Measurements from ENCODE around the gene C1QTNF9B.
"Not testable (repeated sequence)": the region's sequence is repeated elsewhere in the genome, so short reads cannot be mapped to it uniquely, and the experiment has no call there.

The C1QTNF9B gene

DNA sequence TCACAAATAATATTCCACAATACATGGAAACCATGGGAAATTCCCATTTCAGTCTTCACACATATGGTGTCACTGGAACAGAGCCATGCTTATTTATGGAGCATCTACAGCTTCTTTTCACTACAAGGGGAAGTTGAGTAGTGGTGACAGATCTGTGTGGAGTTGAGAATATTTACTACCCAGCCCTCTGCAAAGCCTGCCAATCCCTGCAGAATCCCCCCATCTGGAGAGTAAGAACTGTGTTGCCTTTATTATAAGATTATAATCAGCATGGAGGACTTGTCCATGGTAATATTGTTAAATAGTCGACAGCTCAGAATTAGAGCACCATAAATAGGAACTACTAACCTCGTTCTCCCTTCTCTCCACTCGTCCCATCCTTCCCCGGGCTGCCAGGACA is 3.5 kb downstream of the C1QTNF9B start:
- not testable (repeated sequence) for DNase-seq

DNA sequence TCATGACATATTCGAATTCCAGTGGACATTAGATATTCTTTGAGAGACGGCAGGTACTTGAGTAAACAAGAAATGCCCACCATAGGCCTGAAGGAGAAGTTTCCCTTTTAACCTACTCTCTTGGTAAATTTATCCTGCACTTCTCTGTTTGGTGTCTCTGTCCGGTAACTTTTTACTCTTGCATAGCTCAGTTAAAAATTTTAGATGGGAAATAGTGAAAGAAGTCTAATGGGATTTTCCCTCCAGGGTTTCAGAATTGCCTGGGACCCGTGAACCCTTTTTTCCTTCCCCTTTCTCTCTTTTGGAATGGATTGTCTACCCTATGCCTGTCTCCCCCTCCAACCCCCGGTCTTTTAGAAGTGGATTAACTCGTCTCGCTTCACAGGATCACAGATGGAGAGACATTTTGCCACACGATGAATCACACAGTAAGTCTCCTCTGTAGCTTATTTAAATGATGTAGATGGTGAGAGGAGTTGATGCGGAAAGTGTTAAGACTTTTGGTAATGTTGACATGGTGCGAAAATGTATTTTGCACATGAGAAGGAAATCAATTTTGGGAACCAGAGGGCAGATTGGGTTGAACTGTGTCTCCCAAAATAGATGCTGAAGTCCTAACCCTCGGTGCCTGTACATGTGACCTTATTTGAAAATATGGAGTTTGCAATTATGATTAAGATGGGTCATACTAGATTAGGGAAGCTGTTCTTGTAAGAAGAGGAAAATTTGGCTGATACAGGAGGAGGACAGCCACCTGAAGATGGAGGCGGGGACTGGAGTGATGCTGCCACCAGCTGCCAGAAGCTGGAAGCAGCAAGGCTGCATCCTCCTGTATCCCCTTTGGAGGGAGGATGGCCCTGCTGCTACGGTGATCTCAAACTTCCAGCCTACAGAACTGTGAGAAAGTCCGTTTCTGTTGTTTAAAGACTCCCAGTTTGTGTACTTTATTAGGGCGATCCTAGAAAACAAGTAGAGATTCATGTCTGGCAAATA is 7.4 kb downstream of the C1QTNF9B start:
- peak; percentile 88 to 92 for DNase-seq

DNA sequence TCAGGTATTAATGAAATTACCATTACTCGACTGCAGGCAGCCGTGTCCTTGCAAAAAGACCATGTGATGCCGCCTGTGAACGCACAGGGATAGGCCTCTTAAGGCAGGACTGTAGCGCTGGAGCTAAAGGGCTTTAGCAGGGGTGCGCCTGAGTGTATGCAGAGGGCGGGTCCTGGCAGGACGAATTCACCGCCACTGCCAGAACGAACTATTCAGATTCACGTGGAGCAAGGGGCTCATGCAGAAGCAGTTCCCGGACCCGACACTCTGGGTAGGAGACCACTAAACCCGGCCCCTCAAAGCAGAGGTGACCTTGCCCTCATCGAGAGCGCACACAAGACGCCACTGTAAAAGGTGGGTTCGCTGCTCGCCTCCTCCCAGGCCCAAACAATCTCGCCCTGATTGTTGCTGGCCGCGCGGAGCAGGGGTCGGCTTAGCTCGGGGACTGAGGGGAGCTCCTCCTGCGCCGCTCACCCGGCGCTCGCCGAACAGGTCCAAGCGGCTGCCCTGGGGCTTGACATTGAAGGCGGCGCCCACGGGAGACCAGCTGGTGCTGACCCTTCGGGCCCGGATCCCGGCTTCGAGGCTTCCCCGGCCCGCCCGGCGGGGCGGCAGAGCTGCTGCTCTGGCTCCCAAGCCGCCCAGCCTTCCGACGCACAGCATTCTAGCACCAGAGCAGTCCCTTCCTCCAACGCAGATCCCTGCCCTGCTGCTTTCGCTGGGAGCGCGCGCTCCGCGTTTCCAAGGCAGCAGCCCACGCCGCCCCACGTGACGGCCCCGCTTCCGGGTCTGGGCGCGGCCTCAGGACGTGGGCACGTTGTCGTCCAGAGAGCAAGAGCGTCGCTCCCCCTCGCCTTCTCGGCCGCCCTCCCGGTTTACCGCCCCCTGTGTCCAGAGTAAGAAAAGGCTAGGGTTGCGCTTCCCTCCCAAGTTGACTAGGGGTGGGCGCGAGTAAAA is 8.4 kb downstream of the C1QTNF9B start, which contains the start of gene MIPEP:
Gene MIPEP (minus strand): TSS at position 743 of the 957 bp plus-strand sequence. CDS start 80 bp downstream, at position 663.
- peak; percentile 99 for DNase-seq

DNA sequence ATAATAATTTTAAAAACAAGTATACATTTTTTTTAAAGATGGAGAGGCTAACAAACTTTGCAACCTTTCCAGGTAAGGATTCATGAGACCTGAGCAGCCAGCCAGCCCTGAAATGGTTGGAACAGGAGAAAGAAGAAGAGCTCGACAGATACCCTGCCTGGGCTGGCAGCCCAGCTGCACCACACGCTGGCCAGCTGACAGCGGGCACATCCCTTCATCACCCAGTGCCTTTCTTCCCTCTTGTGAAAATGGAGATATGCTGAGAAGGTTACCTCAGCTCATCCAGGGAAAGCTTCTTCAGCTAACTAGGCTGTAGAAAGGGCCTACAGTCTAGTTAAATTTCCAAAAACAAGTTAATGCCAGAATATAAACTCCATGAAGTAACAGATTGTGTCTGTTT is 12.9 kb downstream of the C1QTNF9B start:
- DNase-seq = not testable (repeated sequence)

DNA sequence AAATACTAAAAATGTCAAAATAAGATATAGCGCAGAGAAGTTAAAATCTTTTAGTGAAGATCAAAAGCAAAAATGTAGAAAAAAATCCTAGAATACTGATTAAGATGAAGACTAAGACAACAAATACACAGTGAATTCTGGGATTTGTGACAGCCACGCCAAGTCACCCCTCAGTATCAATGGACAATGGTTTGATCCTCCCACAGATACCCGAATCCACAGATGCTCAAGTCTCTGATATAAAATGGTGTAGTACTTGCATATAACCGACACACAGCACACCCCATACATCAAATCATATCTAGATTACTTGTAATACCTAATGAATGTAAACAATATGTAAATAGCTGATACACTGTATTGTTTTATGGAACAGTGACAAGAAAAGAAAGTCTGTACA is 14.0 kb downstream of the C1QTNF9B start:
- no peak for DNase-seq

DNA sequence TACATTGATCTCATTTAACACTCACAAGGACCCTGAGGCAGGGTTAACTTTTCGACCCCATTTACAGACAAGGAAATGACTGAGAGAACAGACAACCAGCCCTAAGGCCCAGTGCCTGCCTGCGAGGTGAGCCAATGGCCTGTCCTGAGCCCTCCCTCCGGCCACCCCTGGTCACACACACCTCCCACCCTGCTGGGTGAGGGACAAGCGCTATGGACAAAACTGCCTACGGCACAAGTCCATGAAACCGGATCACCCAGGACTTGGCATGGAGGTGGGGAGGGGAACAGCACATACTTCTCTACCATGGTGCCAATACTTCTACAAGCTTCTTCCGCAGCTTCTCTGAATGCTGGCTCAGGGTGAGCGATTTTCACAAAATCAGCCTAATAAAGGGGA is 15.9 kb downstream of the C1QTNF9B start:
- not testable (repeated sequence) for DNase-seq

DNA sequence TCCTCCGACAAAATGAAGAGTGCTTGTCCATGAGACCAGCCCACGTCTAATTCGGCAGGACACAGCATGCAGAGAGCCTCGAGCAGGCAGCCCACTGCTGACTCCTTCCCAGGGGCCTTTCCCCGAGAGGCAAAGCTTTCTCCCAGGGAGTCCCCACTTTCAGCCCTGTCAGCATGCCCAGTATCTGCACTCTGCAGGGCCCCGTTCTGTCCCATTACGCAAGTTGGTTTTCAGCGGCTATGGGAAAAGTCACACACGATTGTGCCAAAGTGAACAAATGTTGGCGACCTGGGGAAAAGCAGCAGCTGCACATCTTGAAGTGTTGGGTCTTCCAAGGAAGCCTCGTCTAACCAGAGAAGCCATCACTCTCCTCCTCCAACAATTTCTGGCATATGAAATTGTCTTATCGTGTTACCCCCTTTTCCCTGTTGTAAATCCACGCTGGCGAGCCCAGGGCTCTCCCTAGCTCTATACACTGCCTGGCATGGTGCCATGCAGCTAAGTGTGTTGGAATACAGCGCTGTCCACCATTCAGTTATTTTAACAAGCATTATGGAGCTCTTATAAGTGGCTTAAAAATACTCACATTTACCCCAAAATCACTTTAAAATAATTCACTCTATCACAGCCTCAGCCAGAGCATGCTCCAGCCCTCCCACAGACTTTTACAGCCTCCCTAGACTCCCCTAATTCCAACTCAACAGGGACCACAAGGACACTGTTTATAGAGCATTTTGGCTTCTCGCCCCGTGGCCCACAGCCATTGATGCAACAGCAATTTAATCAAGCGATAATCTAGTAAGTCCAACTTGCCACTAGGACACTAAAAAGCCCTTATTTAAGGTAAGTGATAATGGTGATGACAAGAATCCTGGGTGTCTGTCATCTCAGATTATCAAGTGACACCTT is 16.6 kb downstream of the C1QTNF9B start:
- DNase-seq = not testable (repeated sequence)

DNA sequence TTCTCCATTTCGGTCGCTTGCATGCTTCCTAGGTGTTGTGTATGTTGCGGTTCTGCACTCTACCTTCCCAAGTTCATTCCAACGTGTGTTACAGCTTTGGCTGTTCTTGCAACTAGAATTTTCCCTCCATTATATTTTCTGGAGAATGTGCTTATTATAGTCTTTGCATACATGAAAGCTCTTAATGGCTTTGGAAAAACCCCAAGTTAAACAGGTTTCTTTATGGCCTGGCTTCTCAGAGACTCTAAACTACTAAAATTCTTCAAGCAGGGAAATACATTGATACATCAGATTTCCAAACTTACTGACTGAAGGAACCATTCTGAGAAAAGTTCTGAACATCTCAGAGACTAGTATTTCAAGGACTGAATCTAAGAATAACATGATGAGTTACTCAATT is 20.0 kb downstream of the C1QTNF9B start:
- no peak for DNase-seq

DNA sequence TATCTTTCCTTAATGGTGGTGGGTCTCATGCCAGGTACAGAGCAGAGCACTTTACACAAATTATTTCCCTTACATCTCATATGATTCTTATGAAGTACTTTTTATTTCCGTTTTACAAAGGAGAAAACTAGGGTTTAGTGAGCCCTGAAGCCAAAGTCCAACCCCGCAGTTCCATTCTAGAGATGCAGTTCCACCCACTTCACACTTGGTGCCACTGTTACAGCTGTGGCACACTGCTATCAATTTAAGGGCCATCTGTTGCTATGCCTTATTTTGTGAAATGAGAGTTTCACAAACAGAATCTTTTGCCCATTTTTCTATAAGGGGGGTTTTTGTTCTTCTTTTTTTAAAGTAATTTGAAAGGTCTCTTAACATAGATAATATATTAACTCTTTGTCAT is 21.0 kb downstream of the C1QTNF9B start:
- DNase-seq = peak in 1 of 2 experiments; percentile 68

DNA sequence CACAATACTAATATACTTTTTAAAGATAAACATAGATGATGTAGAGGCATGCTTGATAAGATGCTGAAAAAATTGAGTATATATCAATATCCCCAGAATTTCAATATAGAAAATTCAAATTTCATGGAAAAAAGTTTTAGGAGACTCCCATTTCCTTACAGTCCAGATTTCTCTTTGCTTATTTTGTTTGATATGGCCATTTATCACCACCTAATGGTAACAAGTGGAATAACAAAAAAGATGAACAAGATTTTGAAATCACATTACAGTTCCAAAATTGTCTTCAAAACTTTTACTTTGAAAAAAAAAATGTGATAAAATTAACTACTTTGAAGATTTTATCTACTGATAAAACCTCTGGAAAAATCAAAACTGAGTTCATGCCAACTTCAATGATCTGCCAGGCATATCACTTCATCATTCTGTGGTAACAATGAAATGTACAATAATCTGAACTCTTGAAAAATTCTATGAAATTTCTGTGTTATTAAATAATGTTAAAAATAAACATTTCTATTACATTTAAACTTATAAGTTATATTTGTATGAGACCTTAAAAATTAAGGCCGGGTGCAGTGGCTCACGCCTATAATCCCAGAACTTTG is 25.6 kb downstream of the C1QTNF9B start:
- DNase-seq = peak in 1 of 2 experiments; percentile 43

DNA sequence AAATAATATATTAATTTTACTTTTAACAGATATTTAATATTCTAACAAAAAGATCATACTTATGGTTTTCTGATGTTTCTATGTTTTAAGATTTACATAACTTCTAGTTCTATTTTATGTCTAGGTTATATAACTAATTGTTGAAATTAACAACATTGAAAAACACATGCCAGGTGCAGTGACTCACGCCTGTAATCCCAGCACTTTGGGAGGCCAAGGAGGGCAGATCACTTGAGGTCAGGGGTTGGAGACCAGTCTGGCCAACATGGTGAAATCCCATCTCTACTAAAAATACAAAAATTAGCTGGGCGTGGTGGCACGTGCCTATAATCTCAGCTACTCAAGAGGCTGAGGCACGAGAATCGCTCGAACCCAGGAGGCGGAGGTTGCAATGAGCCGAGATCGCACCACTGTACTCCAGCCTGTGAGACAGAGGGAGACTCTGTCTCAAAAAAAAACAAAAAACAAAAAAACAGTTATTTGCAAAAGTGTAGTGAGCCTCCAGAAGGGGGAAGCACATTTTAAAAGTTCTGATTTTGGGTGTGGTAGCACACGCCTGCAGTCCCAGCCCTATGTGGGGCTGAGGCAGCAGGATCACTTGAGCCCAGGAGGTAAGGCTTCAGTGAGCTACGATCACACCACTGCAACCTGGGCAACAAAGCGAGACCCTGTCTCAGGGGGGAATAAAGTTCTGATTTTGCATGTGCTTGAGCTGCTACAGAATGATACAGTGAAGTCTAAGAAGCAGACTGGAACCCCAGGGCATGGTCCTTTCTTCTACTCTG is 26.8 kb downstream of the C1QTNF9B start:
- DNase-seq = no peak

DNA sequence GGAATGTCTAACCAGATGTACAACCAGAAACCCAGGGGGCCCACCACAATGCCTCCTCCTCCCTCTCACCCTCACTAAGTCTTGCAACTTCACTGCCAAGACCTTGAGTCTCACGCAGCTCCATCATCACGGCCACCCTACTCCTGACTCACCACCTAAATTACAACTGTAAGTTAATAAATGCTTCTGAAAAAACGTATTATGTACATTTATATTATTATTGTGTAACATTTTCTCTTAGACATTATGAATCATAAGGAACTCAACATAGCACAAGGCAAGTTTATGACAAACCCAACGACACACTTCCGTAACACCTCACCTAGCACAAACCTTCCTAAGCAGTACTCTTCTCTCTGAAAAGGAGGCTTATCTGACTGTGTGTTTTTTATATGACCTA is 28.8 kb downstream of the C1QTNF9B start:
- DNase-seq = no peak

DNA sequence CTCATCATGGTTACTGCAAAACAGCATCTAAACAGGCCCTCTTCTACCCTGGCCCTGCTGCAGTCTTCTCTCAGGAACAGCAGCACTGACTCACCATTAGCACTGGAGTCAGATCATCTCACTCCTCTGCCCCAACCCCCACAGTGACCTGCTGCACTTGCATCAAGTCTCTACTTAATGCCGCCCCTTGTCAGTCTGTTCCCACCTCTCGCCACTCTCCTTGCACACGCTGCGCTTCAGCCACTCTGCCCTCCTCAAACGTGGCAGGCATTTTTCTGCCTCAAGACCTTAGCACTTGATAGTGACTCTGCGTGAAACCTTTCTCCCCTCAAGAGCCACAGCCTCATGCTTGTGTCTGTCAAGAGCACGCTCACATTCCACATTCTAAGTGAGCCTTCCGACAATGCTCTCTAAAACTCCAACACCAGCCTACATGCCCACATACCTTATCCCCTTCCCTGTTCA is 30.2 kb downstream of the C1QTNF9B start:
- no peak for DNase-seq

DNA sequence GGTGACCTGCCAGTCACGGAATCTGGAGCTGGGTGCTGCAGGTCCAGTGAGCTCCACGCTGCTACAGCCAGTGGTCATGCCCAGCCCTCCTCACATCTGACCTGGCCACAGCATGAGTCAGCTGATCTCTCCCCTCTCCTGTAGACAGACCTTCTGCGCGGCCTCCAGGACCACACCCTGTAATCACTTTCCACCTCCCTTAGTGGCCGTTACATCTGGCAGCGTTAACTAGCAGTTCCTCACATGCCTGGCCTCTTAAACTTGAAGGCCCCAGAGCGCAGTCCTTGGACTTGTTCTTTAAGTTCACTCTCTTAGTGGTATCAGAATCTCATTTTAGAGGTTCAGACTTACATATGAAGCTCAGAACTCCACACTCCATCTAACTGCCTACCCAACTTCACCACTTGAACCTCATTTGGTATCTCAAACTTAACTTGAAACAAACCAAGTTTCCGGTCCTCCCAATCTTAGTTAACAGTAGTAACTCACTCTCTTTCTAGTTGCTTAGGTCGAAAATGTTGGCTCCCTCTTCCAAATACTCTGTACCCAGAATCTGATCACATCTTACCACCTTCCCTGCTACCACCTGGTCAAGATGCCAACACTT is 30.8 kb downstream of the C1QTNF9B start:
- no peak for DNase-seq

DNA sequence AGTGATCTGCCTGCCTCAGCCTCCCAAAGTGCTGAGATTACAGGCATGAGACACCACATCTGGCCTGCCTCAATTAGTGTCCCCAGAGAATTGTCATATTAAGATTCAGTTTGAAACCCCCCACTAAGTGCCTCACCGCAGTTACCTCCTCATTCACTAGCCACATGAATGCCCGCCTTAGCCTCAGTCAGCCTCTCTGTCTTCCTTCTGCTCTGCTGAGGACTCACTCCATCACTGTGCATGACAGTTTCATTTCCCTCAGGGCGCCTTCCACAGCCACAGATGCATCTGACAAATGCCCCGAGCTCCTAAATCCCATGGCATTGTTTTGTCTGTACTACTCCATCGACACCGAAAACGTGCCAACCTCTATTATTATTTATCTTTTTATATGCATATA is 31.4 kb downstream of the C1QTNF9B start:
- DNase-seq = no peak

DNA sequence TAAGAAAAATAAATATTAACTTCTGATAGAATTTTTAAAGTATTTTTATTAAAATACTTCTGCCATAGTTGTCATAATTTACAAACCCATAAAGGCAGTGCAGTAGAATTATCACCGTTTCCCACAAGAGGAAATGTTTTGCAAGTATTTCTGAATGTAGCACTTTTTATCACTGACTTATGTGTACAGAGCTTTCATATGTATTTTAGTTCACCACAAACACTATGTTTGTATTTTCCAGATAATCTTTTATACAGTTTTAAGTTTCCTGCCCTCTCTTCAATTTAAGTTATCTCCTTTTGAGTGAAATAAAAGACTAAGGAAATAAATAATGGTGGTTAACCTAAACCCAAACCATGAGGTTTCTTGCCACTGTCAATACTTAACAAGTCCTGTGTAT is 32.3 kb downstream of the C1QTNF9B start:
- no peak for DNase-seq

DNA sequence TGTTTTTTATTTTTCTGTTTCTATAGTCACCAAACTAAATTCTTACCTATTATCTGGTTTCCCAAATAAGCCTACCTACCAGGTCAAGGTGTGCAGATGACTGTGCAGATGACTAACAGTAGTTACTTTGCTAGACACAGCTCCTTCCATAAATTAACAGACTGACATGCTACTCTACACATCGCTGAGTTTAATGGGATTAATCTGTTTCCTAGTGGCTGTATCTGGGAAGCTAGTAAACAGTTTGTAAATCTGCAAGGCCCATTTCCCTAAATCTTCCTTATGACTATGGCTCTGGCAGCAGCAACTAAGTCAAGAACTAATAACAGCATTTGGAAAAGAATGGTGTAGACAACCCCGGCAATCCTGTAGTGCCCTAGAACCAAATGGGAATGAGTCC is 36.0 kb downstream of the C1QTNF9B start:
- no peak for DNase-seq

DNA sequence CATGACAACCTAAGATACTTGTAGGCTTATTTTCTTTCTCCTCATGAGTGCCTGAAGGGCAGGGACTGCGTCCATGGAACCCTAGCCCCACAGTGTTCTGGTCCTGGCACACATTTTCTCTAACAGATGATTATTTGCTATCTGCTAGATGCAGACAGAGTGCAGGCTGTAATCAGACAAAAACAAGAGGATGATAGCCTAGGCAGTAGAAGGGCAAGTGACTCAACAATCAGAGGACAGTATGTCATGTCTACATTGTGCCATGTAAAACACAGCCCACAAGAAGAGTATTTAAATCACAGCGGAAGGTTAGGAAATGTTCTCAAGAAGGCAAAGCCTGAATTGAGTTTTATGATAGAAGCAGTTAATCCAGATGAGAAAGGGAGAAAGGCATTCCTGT is 37.4 kb downstream of the C1QTNF9B start:
- no peak for DNase-seq

DNA sequence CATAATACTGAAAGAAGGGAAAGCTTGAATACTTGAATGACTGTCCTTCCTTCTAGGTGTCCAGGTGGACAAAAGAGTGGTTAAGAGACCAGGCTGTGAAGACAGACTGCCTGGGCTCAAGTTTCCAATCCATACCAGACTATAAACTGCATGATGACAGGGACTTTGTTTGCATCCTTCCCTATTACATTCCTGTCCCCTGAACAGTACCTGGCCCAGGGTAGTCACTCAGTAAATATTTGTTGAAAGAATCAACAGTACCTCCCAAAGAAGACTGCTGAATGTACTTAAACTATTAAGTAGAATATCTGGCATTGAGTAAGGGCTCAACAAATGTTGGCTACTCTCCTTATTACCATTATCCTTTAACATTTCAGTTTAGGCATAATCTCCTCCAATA is 37.8 kb downstream of the C1QTNF9B start:
- DNase-seq = no peak

DNA sequence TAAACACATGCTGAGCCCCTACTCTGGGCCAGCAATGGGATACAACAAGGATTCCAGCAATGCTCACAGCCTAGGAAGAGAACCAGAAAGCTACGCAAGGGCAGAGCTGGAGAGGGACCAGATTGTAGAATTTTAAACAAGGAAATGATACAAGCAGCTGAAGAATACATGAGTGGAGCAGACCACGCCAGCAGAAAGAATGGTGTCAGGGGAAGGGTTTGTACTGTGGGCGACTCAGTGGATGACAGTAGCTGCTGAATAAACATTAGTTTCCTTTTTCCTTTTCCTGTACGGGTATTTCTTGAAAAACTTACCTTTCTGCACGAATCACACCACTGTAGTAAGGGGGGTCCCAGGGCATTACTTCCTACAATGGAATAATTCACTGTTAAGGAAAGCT is 38.8 kb downstream of the C1QTNF9B start:
- DNase-seq = no peak

Measured in NCI-H524 (cell line).